ENCODE measurements around the gene PITX1. TPM values are rescaled to one million over a fixed set of nuclear protein-coding genes. Genes with fewer than 3 reads are reported as not detected.

The PITX1 gene
- polyA plus RNA-seq, 1 donor from 2014 or later: 0.38 TPM

DNA sequence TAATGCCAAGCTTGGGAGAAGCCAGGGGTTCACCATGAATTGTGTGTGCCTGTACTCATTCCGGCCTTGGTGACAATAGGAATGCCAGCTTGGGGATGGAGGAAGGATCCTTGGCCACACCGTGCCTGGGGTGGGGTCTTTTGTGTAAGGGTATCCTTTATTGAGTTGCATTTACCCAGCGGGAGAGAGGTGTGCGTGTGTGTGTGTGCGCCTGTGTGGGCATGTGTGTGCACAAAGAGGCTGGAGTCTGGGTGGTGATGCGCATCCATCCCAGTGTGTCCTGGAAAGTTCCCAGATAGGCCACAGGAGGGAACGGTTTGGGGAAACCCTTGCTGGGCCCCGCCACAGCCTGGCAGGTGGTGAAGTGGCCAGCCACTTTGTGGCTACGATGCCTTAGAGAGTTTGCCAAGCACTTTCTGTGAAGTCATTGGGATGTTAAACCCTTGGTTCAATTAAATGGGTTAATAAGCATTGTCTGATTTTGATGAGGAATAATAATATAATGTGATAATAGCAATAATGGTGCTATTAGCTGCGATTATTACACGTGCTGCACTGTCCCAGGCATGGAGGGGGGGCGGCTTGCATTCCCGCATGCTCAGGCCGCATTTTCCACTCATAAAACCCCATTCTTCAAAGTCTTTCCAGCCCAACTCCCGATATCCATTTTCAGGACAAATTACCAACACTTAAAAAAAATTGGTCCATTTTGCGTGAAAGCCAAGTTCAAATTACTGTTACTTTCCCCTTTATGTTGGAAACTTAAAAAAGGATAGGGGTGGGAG lies 13.7 kb downstream of the PITX1 start:
- Mint-ChIP-seq H3K36me3 (peaks cover 2% of the 10 kb centered on the region), H3K4me3 (no peak overlapping the region), H3K4me1 (peaks cover 0 to 3% (median 0%) of the 10 kb centered on the region in 3 donors), H3K27me3 (peaks cover 3% of the 10 kb centered on the region), H3K27ac (peak overlapping the region in 1 of 3 donors; percentile 21), H3K9me3 (no peaks in the 10 kb centered on the region)

DNA sequence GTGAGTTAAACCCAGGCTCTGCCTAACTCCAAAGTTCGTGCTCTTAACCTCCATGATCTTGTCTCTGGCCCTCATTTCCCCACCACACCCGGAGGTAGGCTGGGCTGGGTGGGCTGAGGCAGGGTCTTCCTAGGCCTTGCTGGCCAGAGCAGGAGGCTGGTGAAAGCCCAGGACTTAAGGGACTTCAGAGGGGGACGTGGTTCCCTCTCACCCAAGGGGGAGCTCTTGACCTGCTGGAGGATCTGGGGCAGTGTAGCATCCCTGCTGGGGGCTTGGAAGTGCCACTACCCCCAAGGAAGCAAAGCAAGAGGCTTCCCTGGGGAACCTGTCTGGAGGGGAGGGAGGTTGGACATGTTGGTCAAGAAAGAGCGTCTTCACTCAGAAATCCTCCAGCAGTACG lies 14.7 kb downstream of the PITX1 start:
- Mint-ChIP-seq H3K36me3 (peaks cover 2% of the 10 kb centered on the region), H3K27me3 (peaks cover 1% of the 10 kb centered on the region), H3K27ac (no peak overlapping the region), H3K4me3 (no peak overlapping the region), H3K4me1 (peaks cover 0 to 3% (median 0%) of the 10 kb centered on the region in 3 donors), H3K9me3 (no peaks in the 10 kb centered on the region)

GRCh38 chr5:135018457-135018856 lies 15.6 kb downstream of the PITX1 start:
- H3K27me3 Mint-ChIP-seq: peaks cover 1% of the 10 kb centered on the region
- H3K4me1 Mint-ChIP-seq: peaks cover 0 to 3% (median 0%) of the 10 kb centered on the region in 3 donors
- H3K27ac Mint-ChIP-seq: peak overlapping the region in 1 of 3 donors; percentile 10
- no peaks in the 10 kb centered on the region for H3K9me3 Mint-ChIP-seq
- H3K4me3 Mint-ChIP-seq: no peak overlapping the region
- peaks cover 2% of the 10 kb centered on the region for H3K36me3 Mint-ChIP-seq

- Mint-ChIP-seq H3K27ac (no peak overlapping the region), H3K4me1 (peaks cover 0 to 2% (median 0%) of the 10 kb centered on the region in 3 donors), H3K27me3 (peaks cover 1% of the 10 kb centered on the region), H3K4me3 (no peak overlapping the region), H3K36me3 (no peaks in the 10 kb centered on the region), H3K9me3 (no peaks in the 10 kb centered on the region)
Observed at GRCh38 chr5:135016861-135017290, 17.2 kb downstream of the PITX1 start.

DNA sequence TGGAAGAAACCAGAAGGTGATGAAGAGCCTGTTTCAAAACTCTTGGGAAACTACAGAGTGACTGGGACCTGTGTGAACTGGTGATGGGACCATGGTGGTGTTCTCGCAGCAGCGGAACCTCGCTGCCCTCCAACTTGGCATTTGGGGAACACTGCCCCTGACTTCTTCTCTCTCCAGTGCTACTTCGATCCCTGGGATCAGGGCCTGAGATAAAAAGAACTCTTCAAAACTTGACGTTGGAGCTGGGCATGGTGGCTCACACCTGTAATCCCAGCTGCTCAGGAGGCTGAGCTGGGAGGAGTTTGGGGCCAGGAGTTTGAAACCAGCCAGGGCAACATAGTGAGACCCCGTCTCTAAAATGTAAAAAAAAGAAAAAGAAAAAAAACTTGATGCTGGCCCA lies 18.1 kb downstream of the PITX1 start:
- Mint-ChIP-seq H3K36me3 (peaks cover 2% of the 10 kb centered on the region), H3K9me3 (no peaks in the 10 kb centered on the region), H3K27ac (no peak overlapping the region), H3K4me3 (no peak overlapping the region), H3K27me3 (peaks cover 1% of the 10 kb centered on the region), H3K4me1 (peaks cover 0 to 2% (median 0%) of the 10 kb centered on the region in 3 donors)

DNA sequence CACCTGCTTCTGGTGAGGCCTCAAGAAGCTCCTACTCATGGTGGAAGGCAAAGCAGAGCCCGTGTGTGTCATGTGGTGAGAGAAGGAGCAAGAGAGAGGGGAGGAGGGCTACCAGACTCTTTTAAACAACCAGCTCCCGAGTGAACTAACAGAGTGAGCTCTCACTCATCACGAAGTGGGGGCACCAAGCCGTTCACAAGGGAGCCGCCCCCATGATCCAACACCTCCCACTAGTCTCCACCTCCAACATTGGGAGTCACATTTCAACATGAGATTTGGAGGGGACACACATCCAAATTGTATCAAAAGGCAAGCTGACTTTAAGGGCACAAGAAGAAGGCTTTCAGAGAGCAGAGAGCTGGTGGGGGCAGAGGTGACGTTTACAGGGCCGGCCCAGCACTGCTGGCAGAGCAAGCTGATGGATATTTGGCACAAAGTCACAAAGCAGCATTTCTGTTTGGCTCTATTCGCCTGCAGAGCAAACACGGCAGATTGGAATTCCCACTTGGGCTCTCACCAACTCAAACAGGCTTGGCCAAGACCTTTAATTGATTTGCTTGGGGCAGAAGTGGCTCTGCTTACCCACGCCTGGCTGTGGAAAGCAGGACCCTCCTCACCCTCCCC lies 20.0 kb downstream of the PITX1 start:
- H3K9me3 Mint-ChIP-seq: no peaks in the 10 kb centered on the region
- peaks cover 0 to 2% (median 0%) of the 10 kb centered on the region in 3 donors for H3K4me1 Mint-ChIP-seq
- H3K4me3 Mint-ChIP-seq: no peak overlapping the region
- no peak overlapping the region for H3K27ac Mint-ChIP-seq
- peaks cover 4% of the 10 kb centered on the region for H3K27me3 Mint-ChIP-seq
- peaks cover 2% of the 10 kb centered on the region for H3K36me3 Mint-ChIP-seq

DNA sequence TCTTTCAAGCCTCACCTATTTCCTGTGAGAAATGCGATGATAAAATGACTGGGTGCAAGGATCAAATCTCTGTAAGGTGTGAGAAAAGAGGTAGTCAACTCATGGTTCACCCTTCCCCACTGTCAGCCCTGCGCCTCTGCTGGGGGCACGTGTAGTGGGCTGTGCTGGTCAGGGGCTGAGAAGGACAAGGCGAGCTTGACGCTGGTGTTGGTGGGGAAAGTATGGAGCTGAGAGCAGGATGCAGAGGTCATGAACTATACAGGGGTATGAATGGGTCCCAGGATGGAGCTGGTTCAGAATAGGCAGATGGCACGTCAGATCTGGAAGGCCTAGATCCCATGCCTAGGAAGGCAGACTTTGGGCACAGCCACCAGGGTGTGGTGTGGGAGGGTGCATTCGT lies 20.6 kb downstream of the PITX1 start:
- H3K27ac Mint-ChIP-seq: no peak overlapping the region
- H3K27me3 Mint-ChIP-seq: peaks cover 4% of the 10 kb centered on the region
- no peaks in the 10 kb centered on the region for H3K9me3 Mint-ChIP-seq

DNA sequence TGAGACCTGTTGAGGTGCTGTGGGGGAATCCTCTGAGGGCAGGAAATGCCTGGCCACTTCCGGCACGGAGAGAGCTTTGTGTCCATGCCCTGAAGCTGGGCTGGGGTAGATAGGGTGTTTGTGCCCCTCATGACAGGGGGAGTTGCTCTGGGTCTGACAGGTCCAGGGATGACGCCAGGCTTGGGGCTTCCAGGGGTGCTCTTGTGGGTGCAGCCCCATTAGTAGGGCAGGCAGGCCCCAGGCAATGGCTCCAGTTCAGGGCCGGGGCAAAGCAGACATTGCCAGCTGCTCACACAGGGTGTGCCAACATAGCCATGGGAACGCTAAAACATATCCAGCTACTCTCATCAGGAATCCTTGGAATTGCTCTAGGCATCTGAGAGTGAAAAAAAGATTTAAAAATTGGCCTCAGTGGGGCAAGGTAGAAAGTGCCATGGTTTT lies 21.1 kb downstream of the PITX1 start:
- Mint-ChIP-seq H3K36me3 (peaks cover 2% of the 10 kb centered on the region), H3K4me1 (no peaks in the 10 kb centered on the region), H3K27me3 (peaks cover 4% of the 10 kb centered on the region), H3K4me3 (no peak overlapping the region), H3K27ac (no peak overlapping the region), H3K9me3 (no peaks in the 10 kb centered on the region)

More for the DNA sequence above, 20.6 kb downstream of the PITX1 start:
- H3K4me3 Mint-ChIP-seq: no peak overlapping the region
- H3K36me3 Mint-ChIP-seq: peaks cover 2% of the 10 kb centered on the region
- H3K4me1 Mint-ChIP-seq: peaks cover 0 to 2% (median 0%) of the 10 kb centered on the region in 3 donors

DNA sequence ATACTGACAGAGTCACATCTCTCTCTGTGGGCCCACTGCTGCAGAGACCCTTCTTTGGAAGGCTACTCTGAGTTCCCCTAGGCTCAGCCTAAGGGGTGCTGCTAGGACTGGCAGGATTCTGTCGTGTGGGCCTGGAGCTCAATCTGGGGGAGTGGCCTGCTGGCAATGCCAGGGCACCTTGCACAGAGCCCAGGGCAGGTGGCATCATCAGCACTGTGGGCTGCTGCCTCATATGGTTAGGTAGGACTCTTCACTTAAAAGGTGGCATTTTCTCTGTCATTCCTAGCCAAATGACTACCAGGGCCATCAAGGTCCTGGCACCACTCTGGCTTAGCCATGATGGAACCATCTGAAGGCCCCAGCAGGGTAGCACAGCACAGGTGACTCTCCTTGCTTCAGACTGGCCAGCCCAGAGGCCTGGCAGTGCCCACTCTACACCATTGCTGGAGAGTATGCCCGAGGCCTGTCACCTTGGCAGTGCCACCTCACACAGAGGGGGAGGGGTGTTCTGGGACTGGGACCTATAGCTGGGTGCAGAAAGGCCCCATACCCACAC lies 21.9 kb downstream of the PITX1 start:
- Mint-ChIP-seq H3K27me3 (peaks cover 2% of the 10 kb centered on the region), H3K36me3 (peaks cover 2% of the 10 kb centered on the region), H3K27ac (no peak overlapping the region), H3K9me3 (no peaks in the 10 kb centered on the region), H3K4me3 (no peak overlapping the region), H3K4me1 (no peaks in the 10 kb centered on the region)

DNA sequence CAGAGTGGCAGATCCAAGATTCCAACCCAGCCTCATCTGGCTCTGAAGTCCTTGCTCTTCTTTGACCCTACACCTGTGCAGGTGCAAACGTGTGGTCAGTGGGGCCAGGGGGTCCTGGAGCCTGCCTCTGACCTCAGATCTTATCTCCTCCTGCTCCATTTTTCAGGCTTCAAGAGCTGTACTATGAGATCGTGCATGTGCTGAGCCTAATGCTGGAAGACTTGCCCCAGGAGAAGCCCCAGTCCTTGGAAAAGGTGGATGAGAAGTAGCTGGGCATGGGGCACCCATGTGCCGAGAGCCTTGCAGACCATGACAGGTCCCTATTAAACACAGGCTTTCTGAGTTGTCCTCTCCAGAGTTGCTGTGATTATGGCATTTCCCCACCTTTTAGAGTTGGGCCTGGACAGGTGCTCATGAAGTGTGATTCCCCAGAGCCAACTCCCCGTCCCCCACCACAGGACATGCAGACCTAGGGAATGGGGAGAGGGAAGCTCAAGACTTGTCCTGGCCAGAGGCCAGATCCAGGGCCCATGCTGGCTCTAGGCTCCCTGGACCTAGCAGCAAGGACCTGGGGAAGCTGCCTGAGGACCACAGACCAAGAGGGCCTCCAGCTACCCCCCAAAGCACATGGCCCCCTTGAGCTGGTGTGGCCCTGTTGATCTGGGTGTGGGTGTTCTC lies 22.5 kb downstream of the PITX1 start:
- Mint-ChIP-seq H3K27me3 (peaks cover 2% of the 10 kb centered on the region), H3K27ac (no peak overlapping the region), H3K9me3 (no peaks in the 10 kb centered on the region), H3K36me3 (peaks cover 2% of the 10 kb centered on the region), H3K4me1 (no peaks in the 10 kb centered on the region), H3K4me3 (no peak overlapping the region)

- Mint-ChIP-seq H3K27me3 (peaks cover 2% of the 10 kb centered on the region), H3K27ac (no peak overlapping the region), H3K36me3 (peaks cover 2% of the 10 kb centered on the region), H3K4me3 (no peak overlapping the region), H3K9me3 (no peaks in the 10 kb centered on the region), H3K4me1 (no peaks in the 10 kb centered on the region)
Observed at GRCh38 chr5:135010502-135011354, 23.3 kb downstream of the PITX1 start.

- Mint-ChIP-seq H3K4me3 (no peak overlapping the region), H3K36me3 (peaks cover 2% of the 10 kb centered on the region), H3K27me3 (peaks cover 2% of the 10 kb centered on the region), H3K4me1 (no peaks in the 10 kb centered on the region), H3K27ac (no peak overlapping the region), H3K9me3 (no peaks in the 10 kb centered on the region)
Observed at GRCh38 chr5:135009736-135010501, 24.1 kb downstream of the PITX1 start.

- H3K9me3 Mint-ChIP-seq: no peaks in the 10 kb centered on the region
Observed at GRCh38 chr5:135008981-135009735, 24.9 kb downstream of the PITX1 start.

More at GRCh38 chr5:135008981-135009735, 24.9 kb downstream of the PITX1 start:
- Mint-ChIP-seq H3K36me3 (peaks cover 2% of the 10 kb centered on the region), H3K27me3 (peaks cover 4% of the 10 kb centered on the region), H3K4me1 (peaks cover 0 to 1% (median 0%) of the 10 kb centered on the region in 3 donors), H3K4me3 (no peak overlapping the region), H3K27ac (no peak overlapping the region)

All from IgD-negative memory B cell (primary cell).